ENCODE data around the gene EXOC4. TPM values are rescaled to one million over a fixed set of nuclear protein-coding genes. Genes with fewer than 3 reads are reported as not detected.

Gene EXOC4
- total and polyA plus RNA-seq, 2 of the 13 experiments (the other 11 are each of a cell fraction or from before 2014, with no cell fraction given): 22.5 to 39.0 TPM

DNA sequence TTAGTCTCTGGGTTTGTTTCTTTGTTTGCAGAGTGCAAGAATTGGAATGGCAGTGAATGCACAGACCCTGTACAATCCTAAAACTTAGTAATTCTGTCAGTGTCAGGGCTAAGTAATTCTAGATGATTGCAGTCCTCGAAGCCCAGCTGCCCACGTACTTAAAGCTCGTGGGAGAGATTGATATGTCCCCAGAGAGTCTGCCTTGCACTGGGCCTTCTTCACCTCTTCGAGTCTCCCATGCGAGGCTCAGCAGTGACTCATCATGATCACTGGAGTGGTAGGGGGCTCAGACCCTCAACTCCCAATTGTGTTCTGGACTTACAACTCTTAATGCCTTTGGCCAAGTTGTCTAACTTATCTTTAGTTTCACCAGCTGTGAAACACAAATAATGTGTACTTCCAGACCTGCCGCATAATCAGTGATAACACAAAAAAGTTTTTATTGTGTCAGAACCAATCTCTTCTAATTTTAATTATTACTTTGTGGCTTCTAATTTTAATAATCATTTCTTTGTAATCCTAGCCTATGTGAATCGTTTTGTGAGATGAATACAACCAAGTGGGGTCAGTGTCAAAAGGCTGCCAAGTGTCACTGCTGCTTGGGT, 528.7 kb downstream of the EXOC4 start (continued):
- TF ChIP-seq ZNF10 (CRISPR knock-in tag; IDR thresholded peaks at IDR 0.05; ENCODE audit: borderline replicate concordance, low read depth) (no peak), FOSL2 (CRISPR knock-in tag; IDR thresholded peaks at IDR 0.05) (no peak), ZSCAN21 (CRISPR knock-in tag; IDR thresholded peaks at IDR 0.05; ENCODE audit: borderline replicate concordance) (no peak), ASH2L (IDR thresholded peaks at IDR 0.05; ENCODE audit: insufficient read length, low read depth, low read length) (no peak), ZNF317 (CRISPR knock-in tag; IDR thresholded peaks at IDR 0.05) (no peak), AGO1 (IDR thresholded peaks at IDR 0.05; ENCODE audit: low read depth, low read length, poor library complexity, severe bottlenecking) (no peak)
- TF ChIP-seq, protein P1, sequence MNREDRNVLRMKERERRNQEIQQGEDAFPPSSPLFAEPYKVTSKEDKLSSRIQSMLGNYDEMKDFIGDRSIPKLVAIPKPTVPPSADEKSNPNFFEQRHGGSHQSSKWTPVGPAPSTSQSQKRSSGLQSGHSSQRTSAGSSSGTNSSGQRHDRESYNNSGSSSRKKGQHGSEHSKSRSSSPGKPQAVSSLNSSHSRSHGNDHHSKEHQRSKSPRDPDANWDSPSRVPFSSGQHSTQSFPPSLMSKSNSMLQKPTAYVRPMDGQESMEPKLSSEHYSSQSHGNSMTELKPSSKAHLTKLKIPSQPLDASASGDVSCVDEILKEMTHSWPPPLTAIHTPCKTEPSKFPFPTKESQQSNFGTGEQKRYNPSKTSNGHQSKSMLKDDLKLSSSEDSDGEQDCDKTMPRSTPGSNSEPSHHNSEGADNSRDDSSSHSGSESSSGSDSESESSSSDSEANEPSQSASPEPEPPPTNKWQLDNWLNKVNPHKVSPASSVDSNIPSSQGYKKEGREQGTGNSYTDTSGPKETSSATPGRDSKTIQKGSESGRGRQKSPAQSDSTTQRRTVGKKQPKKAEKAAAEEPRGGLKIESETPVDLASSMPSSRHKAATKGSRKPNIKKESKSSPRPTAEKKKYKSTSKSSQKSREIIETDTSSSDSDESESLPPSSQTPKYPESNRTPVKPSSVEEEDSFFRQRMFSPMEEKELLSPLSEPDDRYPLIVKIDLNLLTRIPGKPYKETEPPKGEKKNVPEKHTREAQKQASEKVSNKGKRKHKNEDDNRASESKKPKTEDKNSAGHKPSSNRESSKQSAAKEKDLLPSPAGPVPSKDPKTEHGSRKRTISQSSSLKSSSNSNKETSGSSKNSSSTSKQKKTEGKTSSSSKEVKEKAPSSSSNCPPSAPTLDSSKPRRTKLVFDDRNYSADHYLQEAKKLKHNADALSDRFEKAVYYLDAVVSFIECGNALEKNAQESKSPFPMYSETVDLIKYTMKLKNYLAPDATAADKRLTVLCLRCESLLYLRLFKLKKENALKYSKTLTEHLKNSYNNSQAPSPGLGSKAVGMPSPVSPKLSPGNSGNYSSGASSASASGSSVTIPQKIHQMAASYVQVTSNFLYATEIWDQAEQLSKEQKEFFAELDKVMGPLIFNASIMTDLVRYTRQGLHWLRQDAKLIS (CRISPR knock-in tag; IDR thresholded peaks at IDR 0.05): no peak

DNA sequence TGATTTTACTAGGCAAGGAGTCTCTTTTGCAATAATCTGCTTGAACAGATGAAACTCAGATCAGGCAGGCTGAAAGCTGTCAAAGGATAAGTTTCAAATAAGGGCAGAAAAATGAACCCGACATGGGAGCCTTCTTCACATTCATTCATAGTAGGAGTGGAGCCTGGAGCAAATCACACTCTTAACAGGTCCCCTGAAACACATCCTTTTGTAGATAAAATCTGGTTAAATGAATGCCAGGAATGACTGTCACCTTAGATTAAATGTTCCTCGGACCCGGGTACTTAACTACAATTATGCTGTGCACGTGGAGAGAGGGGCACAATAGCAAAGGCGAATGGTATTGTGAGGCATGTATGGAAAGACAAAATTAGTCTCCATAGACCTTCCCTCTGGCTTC, 529.6 kb downstream of the EXOC4 start:
- no peak overlapping the region for H3K4me2 ChIP-seq (ENCODE audit: low read depth, low read length)
- DNase-seq (ENCODE audit: low spot score): no peak
- H3K27me3 ChIP-seq (ENCODE audit: control insufficient read depth in 1 of 2, insufficient read depth in 2 of 2, low read length in 2 of 2): no peaks in the 10 kb centered on the region
- H3K4me1 ChIP-seq (ENCODE audit: insufficient read depth, low read length): no peaks in the 10 kb centered on the region
- no peak overlapping the region for H3K27ac ChIP-seq (ENCODE audit: extremely low read length, insufficient read depth, low read length)
- no peaks in the 10 kb centered on the region for H3K79me2 ChIP-seq (ENCODE audit: insufficient read depth, low read length)
- H3K36me3 ChIP-seq (replicated peaks in 1 of 2; ENCODE audit: control insufficient read depth in 1 of 2, insufficient read depth in 2 of 2, low read length in 2 of 2): no peaks in the 10 kb centered on the region
- H4K20me1 ChIP-seq (ENCODE audit: insufficient read depth, low read length): no peaks in the 10 kb centered on the region
- BruUV-seq (replicated peaks): no TSS peak
- intact Hi-C loops (cut with micrococcal nuclease; ENCODE audit: unreplicated experiment) (no loop called here), in situ Hi-C loops (cut with HindIII; ENCODE audit: extremely low pct_ligation_motif_present, low pct_unique_long_range_greater_than_20kb) (no loop called here)
- no peak overlapping the region for H2AFZ ChIP-seq (ENCODE audit: low read length)
- ChIA-PET CTCF (ENCODE audit: low intra/inter-chr PET ratio, low total read pairs) (no interaction called here), POLR2A (no interaction called here)
- no peak for FAIRE-seq
- TF ChIP-seq, protein P2, sequence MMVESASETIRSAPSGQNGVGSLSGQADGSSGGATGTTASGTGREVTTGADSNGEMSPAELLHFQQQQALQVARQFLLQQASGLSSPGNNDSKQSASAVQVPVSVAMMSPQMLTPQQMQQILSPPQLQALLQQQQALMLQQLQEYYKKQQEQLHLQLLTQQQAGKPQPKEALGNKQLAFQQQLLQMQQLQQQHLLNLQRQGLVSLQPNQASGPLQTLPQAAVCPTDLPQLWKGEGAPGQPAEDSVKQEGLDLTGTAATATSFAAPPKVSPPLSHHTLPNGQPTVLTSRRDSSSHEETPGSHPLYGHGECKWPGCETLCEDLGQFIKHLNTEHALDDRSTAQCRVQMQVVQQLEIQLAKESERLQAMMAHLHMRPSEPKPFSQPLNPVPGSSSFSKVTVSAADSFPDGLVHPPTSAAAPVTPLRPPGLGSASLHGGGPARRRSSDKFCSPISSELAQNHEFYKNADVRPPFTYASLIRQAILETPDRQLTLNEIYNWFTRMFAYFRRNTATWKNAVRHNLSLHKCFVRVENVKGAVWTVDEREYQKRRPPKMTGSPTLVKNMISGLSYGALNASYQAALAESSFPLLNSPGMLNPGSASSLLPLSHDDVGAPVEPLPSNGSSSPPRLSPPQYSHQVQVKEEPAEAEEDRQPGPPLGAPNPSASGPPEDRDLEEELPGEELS (CRISPR knock-in tag; IDR thresholded peaks at IDR 0.05): no peak
- TF ChIP-seq NFIC (IDR thresholded peaks at IDR 0.05; ENCODE audit: low read length) (no peak), SOX5 (CRISPR knock-in tag; IDR thresholded peaks at IDR 0.05; ENCODE audit: borderline replicate concordance) (no peak), JUN (CRISPR knock-in tag; IDR thresholded peaks at IDR 0.05) (no peak), ZBTB1 (CRISPR knock-in tag; IDR thresholded peaks at IDR 0.05; ENCODE audit: borderline replicate concordance) (no peak), ZMYM3 (CRISPR knock-in tag; IDR thresholded peaks at IDR 0.05) (no peak)
- TF ChIP-seq, protein P3, sequence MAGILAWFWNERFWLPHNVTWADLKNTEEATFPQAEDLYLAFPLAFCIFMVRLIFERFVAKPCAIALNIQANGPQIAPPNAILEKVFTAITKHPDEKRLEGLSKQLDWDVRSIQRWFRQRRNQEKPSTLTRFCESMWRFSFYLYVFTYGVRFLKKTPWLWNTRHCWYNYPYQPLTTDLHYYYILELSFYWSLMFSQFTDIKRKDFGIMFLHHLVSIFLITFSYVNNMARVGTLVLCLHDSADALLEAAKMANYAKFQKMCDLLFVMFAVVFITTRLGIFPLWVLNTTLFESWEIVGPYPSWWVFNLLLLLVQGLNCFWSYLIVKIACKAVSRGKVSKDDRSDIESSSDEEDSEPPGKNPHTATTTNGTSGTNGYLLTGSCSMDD (CRISPR knock-in tag; IDR thresholded peaks at IDR 0.05): no peak
- WGBS (ENCODE audit: low lambda C conversion rate): 97% methylated on average over 5 of the region's 5 CpGs
- no peak overlapping the region for H3K9ac ChIP-seq (ENCODE audit: insufficient read depth, low read depth, low read length)
- H3K4me3 ChIP-seq (replicated peaks in 1 of 3; ENCODE audit: insufficient read depth in 1 of 3, low read depth in 2 of 3, low read length in 3 of 3): no peak overlapping the region
- ATAC-seq: no peak
- no peaks in the 10 kb centered on the region for H3K9me3 ChIP-seq (ENCODE audit: low read length)

Data from HepG2 (cell line).